Lung (tissue), 12 donors: ENCODE results near the gene ACY1. TPM values are rescaled to one million over a fixed set of nuclear protein-coding genes. Genes with fewer than 3 reads are reported as not detected.

ENCODE experiments used
- ATAC-seq: fragments of 200-7000 bp; cut with Tn5 transposase; one replicate; pipeline ENCODE4 v1.9.1; 2020; ENCODE audit warnings: moderate number of reproducible peaks; ENCODE audit not compliant: insufficient read depth, low FRiP score
- DNase-seq, 3 donors: peaks; one replicate each; pipeline ENCODE4 v3.0.0-alpha.2; 2013 to 2017
- H3K27ac ChIP-seq, 2 donors: one replicate each; pipeline ENCODE4 v1.5.1; 2013; ENCODE audit warnings: mild to moderate bottlenecking in 2 of 2, moderate library complexity in 2 of 2, control low read depth in 1 of 2, inconsistent platforms in 1 of 2, low read depth in 1 of 2, low read length in 1 of 2
- H3K27me3 ChIP-seq, 3 donors: one replicate each; pipeline ENCODE4 v1.5.1; 2013; ENCODE audit warnings: low read length in 2 of 3; ENCODE audit not compliant: control insufficient read depth in 3 of 3, insufficient read depth in 3 of 3
- H3K36me3 ChIP-seq, 4 donors: one replicate each; pipeline ENCODE4 v1.5.1; 2013; ENCODE audit warnings: low read length in 4 of 4, mild to moderate bottlenecking in 1 of 4, moderate library complexity in 1 of 4; ENCODE audit not compliant: control insufficient read depth in 4 of 4, insufficient read depth in 4 of 4
- H3K4me1 ChIP-seq, 5 donors: one replicate each; pipeline ENCODE4 v1.5.1; 2013; ENCODE audit warnings: low read length in 5 of 5, mild to moderate bottlenecking in 2 of 5, moderate library complexity in 1 of 5; ENCODE audit not compliant: control insufficient read depth in 5 of 5, insufficient read depth in 5 of 5
- H3K4me3 ChIP-seq: one replicate; pipeline ENCODE4 v1.5.1; 2013; ENCODE audit warnings: mild to moderate bottlenecking, control low read depth, moderate library complexity
- H3K9ac ChIP-seq, 2 donors: one replicate each; pipeline ENCODE4 v1.5.1; 2013; ENCODE audit warnings: low read length in 2 of 2, control low read depth in 1 of 2; ENCODE audit not compliant: insufficient read depth in 1 of 2
- H3K9me3 ChIP-seq, 4 donors: one replicate each; pipeline ENCODE4 v1.5.1; 2013; ENCODE audit warnings: low read length in 3 of 4, mild to moderate bottlenecking in 1 of 4, moderate library complexity in 1 of 4; ENCODE audit not compliant: control insufficient read depth in 4 of 4, insufficient read depth in 3 of 4
- WGBS, 2 donors: extraction: QIAGEN DNeasy Blood & Tissue Kit; methylation state at CpG; one replicate each; pipeline ENCODE4 v1.1.7; 2013; 5-methylcytosine and 5-hydroxymethylcytosine counted together
- polyA plus RNA-seq, 2 donors: library from polyadenylated mRNA; stranded (reverse); fragments of 200-250 nt; gene quantifications; one replicate each; pipeline ENCODE4 v1.2.1, GENCODE V29; 2013
- total RNA-seq, 2 donors: library from RNA; depleted of rRNA in 1 of 2; stranded (reverse); fragments of >200 nt in 1 of 2; gene quantifications; one replicate each; pipeline ENCODE4 v1.2.1, GENCODE V29; 2014 to 2021
- TF ChIP-seq, protein P1 (sequence below): IDR thresholded peaks from 2 replicates; pipeline ENCODE4 v1.5.1; 2012; ENCODE audit warnings: mild to moderate bottlenecking; ENCODE audit errors: control extremely low read depth, extremely low read depth
- donor health status: control.
- donor health status: control.
- donor health status: Bipolar disorder and iron deficiency.
- donor health status: healthy.
- donor health status: DM: yes; HTN: yes; CAD: no.

ACY1 gene
- total and polyA plus RNA-seq, 4 donors, result 19.6 to 52.6 (median 39.0) TPM

DNA sequence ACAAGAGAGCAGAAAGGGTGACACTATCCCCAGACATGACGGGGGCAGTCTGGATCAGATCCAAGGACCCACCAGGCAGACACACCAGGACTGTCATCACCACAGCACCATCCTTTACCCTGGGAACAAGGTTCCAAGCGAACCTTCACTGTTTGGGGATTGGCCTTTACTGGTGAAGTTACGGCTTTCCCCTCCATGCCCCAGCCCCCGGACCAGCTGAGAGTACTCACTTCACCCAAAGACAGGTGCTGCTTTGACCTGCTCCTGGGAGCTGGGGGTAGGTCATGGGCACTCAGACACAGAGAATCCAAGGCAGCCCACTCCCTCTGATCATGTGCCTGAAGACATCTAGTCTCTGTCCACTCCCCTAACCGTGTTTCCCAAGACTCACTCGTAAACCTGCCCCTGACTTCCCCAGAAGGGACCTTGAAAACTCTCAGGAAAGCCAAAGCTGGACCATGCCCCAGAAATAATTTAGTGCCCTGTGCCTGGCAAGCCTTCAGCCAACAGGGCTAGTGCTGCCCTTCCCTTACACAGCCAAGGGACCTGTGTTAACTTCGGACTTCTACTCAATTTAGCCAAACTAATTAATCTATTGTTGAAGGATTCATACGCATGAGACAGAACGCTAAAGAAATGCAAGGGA lies 44.4 kb upstream of the ACY1 start:
- Histone ChIP-seq H3K4me1 (peaks cover 3 to 18% (median 12%) of the 10 kb centered on the region in 5 donors), H3K27ac (no peak overlapping the region), H3K9me3 (no peaks in the 10 kb centered on the region), H3K36me3 (peaks cover 14 to 39% (median 28%) of the 10 kb centered on the region in 4 donors), H3K27me3 (no peaks in the 10 kb centered on the region), H3K9ac (no peak overlapping the region), H3K4me3 (no peak overlapping the region)
- ATAC-seq, result no peak
- 90 to 92% methylated on average over 9 of the region's 9 CpGs for WGBS, 2 donors
- TF ChIP-seq, protein P1, sequence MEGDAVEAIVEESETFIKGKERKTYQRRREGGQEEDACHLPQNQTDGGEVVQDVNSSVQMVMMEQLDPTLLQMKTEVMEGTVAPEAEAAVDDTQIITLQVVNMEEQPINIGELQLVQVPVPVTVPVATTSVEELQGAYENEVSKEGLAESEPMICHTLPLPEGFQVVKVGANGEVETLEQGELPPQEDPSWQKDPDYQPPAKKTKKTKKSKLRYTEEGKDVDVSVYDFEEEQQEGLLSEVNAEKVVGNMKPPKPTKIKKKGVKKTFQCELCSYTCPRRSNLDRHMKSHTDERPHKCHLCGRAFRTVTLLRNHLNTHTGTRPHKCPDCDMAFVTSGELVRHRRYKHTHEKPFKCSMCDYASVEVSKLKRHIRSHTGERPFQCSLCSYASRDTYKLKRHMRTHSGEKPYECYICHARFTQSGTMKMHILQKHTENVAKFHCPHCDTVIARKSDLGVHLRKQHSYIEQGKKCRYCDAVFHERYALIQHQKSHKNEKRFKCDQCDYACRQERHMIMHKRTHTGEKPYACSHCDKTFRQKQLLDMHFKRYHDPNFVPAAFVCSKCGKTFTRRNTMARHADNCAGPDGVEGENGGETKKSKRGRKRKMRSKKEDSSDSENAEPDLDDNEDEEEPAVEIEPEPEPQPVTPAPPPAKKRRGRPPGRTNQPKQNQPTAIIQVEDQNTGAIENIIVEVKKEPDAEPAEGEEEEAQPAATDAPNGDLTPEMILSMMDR, result no peak
- DNase-seq, result no peak

DNA sequence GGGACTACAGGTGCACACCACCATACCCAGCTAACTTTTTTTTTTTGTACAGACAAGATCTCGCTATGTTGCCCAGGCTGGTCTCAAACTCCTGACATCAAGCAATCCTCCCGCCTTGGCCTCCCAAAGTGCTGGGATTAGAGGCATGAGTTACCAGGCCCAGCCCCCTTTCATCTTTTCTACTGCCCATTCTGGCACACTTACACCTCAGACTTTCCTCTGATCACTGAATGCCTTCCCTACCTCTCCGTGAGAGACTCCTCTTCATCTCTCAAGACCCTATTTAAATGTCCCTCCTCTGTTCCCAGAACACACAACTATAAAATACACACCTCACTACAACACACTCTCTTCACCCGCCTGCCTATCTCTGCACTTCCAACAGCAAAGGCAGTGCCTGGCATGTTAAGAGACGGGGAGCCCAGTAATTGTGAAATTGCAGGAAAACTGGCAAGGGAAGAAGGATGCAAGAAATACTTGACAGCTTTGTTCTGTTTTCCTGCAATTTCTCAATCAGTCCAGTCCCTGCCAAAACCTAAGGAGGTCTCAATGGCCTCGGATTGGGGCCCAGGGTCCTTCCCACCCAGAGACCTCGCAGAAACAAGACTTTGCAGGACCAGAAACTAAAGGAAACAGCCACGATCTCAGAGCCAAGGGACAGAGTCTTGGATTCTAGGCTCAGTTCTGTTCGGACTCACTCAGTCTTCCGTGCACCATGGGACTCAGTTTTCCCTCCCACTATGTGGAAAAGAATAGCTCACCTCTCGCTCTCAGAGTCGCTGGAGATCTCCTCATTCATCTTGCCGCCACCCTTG lies 42.5 kb upstream of the ACY1 start:
- ATAC-seq, result no peak
- Histone ChIP-seq H3K9me3 (no peaks in the 10 kb centered on the region), H3K36me3 (peaks cover 8 to 22% (median 20%) of the 10 kb centered on the region in 4 donors), H3K27me3 (no peaks in the 10 kb centered on the region), H3K4me1 (peaks cover 3 to 18% (median 12%) of the 10 kb centered on the region in 5 donors), H3K9ac (peak overlapping the region; percentile 55 to 56), H3K27ac (peak overlapping the region; percentile 75 to 80), H3K4me3 (peak overlapping the region; percentile 65)
- 32 to 35% methylated on average over 13 of the region's 13 CpGs for WGBS, 2 donors
- peak in 1 of 3 donors; percentile 30 for DNase-seq
- TF ChIP-seq, protein P1, result no peak

DNA sequence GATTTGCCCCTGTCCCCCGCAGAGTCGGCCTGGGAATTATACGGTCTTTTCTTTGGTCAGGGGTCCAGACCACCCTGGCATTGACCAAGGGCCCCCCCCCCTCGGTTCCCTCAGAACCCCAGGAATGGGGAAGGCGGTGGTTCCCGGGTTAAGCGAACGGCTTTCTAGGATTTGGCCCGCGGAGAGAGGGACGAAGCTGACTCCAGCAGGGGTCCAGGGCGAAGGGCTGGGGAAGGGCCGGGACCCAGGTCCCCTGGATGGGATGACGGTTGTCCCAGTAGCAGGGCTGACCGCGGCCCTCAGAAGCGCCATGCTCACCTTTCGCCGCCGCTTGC lies 41.9 kb upstream of the ACY1 start:
- peaks cover 3 to 18% (median 12%) of the 10 kb centered on the region in 5 donors for H3K4me1 ChIP-seq

More for the DNA sequence above, 41.9 kb upstream of the ACY1 start:
- peaks cover 6 to 17% (median 14%) of the 10 kb centered on the region in 4 donors for H3K36me3 ChIP-seq
- 0% methylated on average over 16 to 20 of the region's 20 CpGs for WGBS, 2 donors
- peak overlapping the region; percentile 75 to 80 for H3K27ac ChIP-seq
- peak overlapping the region; percentile 65 for H3K4me3 ChIP-seq
- H3K9me3 ChIP-seq, result no peaks in the 10 kb centered on the region
- TF ChIP-seq, protein P1, result no peak
- DNase-seq, result no peak
- no peaks in the 10 kb centered on the region for H3K27me3 ChIP-seq
- no peak for ATAC-seq
- H3K9ac ChIP-seq, result peak overlapping the region; percentile 55 to 56
